Panc1 (cell line): Measurements from ENCODE around the gene DENND5B. TPM values are rescaled to one million over a fixed set of nuclear protein-coding genes. Genes with fewer than 3 reads are reported as not detected.

Experiments used
- ATAC-seq: fragments of 200-7000 bp; cut with Tn5 transposase; 2 replicates; pipeline ENCODE4 v1.9.1; 2020; ENCODE audit warnings: mild to moderate bottlenecking, moderate library complexity
- BruUV-seq: library from RNA; stranded (reverse); fragments of 400-500 nt; replicated peaks from 2 replicates; lab custom pipeline; 2021; lab: Mats Ljungman, UMichigan
- CTCF ChIA-PET: fragments of 300-600 bp; sonication (Branson Sonifier 250); formaldehyde crosslinking; loops from one replicate; lab custom pipeline; 2022; ENCODE audit warnings: antibody characterized with exemption; lab: Charles Lee
- POLR2A ChIA-PET: fragments of 300-600 bp; sonication (Branson Sonifier 250); formaldehyde crosslinking; loops from one replicate; lab custom pipeline; 2022; ENCODE audit warnings: antibody characterized with exemption; lab: Charles Lee
- DNase-seq: peaks from one replicate; pipeline ENCODE4 v3.0.0-alpha.2; 2010; ENCODE audit warnings: low read depth, low spot score
- H3K27ac ChIP-seq: 2 replicates; pipeline ENCODE4 v1.5.1; 2011; ENCODE audit warnings: mild to moderate bottlenecking, low read length, inconsistent platforms
- H3K27me3 ChIP-seq: fragments of 200-500 bp; sonication (Bioruptor generic); 2 replicates; pipeline ENCODE4 v1.6.0; 2014; ENCODE audit warnings: low read length, inconsistent platforms; ENCODE audit not compliant: control insufficient read depth, insufficient read depth
- H3K36me3 ChIP-seq: fragments of 200-500 bp; sonication (Bioruptor generic); 2 replicates; pipeline ENCODE4 v1.5.1; 2014; ENCODE audit warnings: inconsistent platforms, mild to moderate bottlenecking, low read length, moderate library complexity; ENCODE audit not compliant: control insufficient read depth, insufficient read depth
- H3K4me1 ChIP-seq: 2 replicates; pipeline ENCODE4 v1.5.1; 2011; ENCODE audit warnings: inconsistent platforms, mild to moderate bottlenecking, low read length, moderate library complexity; ENCODE audit not compliant: control insufficient read depth, insufficient read depth
- H3K4me3 ChIP-seq, 2 experiments: 2 replicates each; pipeline ENCODE4 v1.5.1; 2011 to 2012; ENCODE audit warnings: low read depth in 2 of 2, low read length in 2 of 2, mild to moderate bottlenecking in 2 of 2, inconsistent platforms in 1 of 2, moderate library complexity in 1 of 2
- H3K9me3 ChIP-seq: fragments of 200-500 bp; sonication (Bioruptor generic); 2 replicates; pipeline ENCODE4 v1.5.1; 2014; ENCODE audit warnings: low read depth, mild to moderate bottlenecking, inconsistent platforms, low read length, moderate library complexity; ENCODE audit not compliant: control insufficient read depth, insufficient read depth
- CTCF ChIP-seq: fragments of 450-650 bp; IDR thresholded peaks from 2 replicates; pipeline ENCODE4 v1.5.1; 2017; ENCODE audit warnings: mild to moderate bottlenecking
- POLR2AphosphoS5 ChIP-seq: IDR thresholded peaks from 2 replicates; pipeline ENCODE4 v1.6.1; 2012; ENCODE audit warnings: mild to moderate bottlenecking, low read depth, low read length, moderate library complexity
- REST ChIP-seq, 2 experiments: IDR thresholded peaks; 2 replicates each; pipeline ENCODE4 v1.6.1; 2011 to 2012; ENCODE audit warnings: low read depth in 2 of 2, control low read depth in 1 of 2, low read length in 1 of 2, mild to moderate bottlenecking in 1 of 2, moderate library complexity in 1 of 2; ENCODE audit not compliant: insufficient read depth in 1 of 2
- SIN3A ChIP-seq: IDR thresholded peaks from 2 replicates; pipeline ENCODE4 v1.6.1; 2012; ENCODE audit warnings: low read depth, mild to moderate bottlenecking, low read length, moderate library complexity, borderline replicate concordance; ENCODE audit not compliant: insufficient read depth
- TCF7L2 ChIP-seq: IDR thresholded peaks from 2 replicates; pipeline ENCODE4 v1.6.1; 2011; ENCODE audit warnings: mild to moderate bottlenecking, low read depth, low read length, inconsistent platforms
- in situ Hi-C: cut with HindIII; loops from 2 replicates; pipeline ENCODE4 v1.10.0; 2016; ENCODE audit warnings: low sequenced_read_pairs, low pct_unique_long_range_greater_than_20kb
- intact Hi-C: fragments of 100-400 bp; cut with micrococcal nuclease; formaldehyde crosslinking; loops from one replicate; pipeline ENCODE4 v1.10.0; 2022; ENCODE audit not compliant: unreplicated experiment
- total RNA-seq: library from RNA; stranded (reverse); gene quantifications from one replicate; pipeline ENCODE4 v1.2.1, GENCODE V29; 2021; ENCODE audit not compliant: unreplicated experiment

DENND5B gene
- total RNA-seq, 1 experiment from 2014 or later, result 36.8 TPM

GRCh38 chr12:31355747-31356107 lies 235.2 kb downstream of the DENND5B start:
- TF ChIP-seq SIN3A (no peak), CTCF (no peak), TCF7L2 (no peak), REST (IDR thresholded peaks at IDR 0.05; ENCODE audit: insufficient read depth in 1 of 2, low read depth in 2 of 2, low read length in 1 of 2) (no peak), POLR2AphosphoS5 (no peak)
- ChIA-PET CTCF (no interaction called here), POLR2A (no interaction called here)
- BruUV-seq, result no TSS peak
- in situ Hi-C loops, result no loop called here
- intact Hi-C loops, result no loop called here
- no peaks in the 10 kb centered on the region for H3K27me3 ChIP-seq
- H3K4me3 ChIP-seq, result no peak overlapping the region
- H3K4me1 ChIP-seq, result no peaks in the 10 kb centered on the region
- H3K36me3 ChIP-seq, result no peaks in the 10 kb centered on the region
- H3K27ac ChIP-seq, result no peak overlapping the region
- no peaks in the 10 kb centered on the region for H3K9me3 ChIP-seq
- no peak for ATAC-seq
- DNase-seq, result no peak

- DNase-seq (no peak), ATAC-seq (no peak)
- Histone ChIP-seq H3K4me3 (no peak overlapping the region), H3K4me1 (no peaks in the 10 kb centered on the region), H3K9me3 (no peaks in the 10 kb centered on the region), H3K36me3 (no peaks in the 10 kb centered on the region), H3K27me3 (no peaks in the 10 kb centered on the region), H3K27ac (no peak overlapping the region)
- intact Hi-C loops, result no loop called here
- ChIA-PET POLR2A (no interaction called here), CTCF (no interaction called here)
- TF ChIP-seq CTCF (no peak), REST (IDR thresholded peaks at IDR 0.05; ENCODE audit: insufficient read depth in 1 of 2, low read depth in 2 of 2, low read length in 1 of 2) (no peak), SIN3A (no peak), POLR2AphosphoS5 (no peak), TCF7L2 (no peak)
- no TSS peak for BruUV-seq
- in situ Hi-C loops, result no loop called here
Measured at GRCh38 chr12:31353750-31354708, 236.9 kb downstream of the DENND5B start.
